HG03575 (cell line): ENCODE results near the gene LCN9.
"Not testable (repeated sequence)": the region's sequence is repeated elsewhere in the genome, so short reads cannot be mapped to it uniquely, and the experiment has no call there.

Experiments used
- ATAC-seq: cut with Tn5 transposase; IDR thresholded peaks from one replicate; pipeline ENCODE4 v1.9.1; 2021; ENCODE audit not compliant: unreplicated experiment, insufficient number of reproducible peaks, low FRiP score; ENCODE audit errors: extremely low read depth

Gene LCN9

DNA sequence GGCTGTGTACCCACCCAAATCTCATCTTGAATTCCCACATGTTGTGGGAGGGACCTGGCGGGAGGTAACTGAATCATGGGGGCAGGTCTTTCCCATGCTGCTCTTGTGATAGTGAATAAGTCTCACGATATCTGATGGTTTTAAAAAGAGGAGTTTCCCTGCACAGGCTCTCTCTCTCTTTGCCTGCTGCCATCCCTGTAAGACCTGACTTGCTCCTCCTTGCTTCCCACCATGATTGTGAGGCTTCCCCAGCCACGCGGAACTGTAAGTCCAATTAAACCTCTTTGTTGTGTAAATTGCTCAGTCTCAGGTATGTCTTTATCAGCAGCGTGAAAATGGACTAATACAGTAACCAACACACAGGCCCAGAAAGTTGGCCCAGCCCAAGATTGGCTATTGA, 5.9 kb downstream of the LCN9 start:
- not testable (repeated sequence) for ATAC-seq

GRCh38 chr9:135669616-135670285, 6.6 kb downstream of the LCN9 start:
- no peak for ATAC-seq

- no peak for ATAC-seq
These were observed 7.8 kb downstream of the LCN9 start for GRCh38 chr9:135670721-135671590.

DNA sequence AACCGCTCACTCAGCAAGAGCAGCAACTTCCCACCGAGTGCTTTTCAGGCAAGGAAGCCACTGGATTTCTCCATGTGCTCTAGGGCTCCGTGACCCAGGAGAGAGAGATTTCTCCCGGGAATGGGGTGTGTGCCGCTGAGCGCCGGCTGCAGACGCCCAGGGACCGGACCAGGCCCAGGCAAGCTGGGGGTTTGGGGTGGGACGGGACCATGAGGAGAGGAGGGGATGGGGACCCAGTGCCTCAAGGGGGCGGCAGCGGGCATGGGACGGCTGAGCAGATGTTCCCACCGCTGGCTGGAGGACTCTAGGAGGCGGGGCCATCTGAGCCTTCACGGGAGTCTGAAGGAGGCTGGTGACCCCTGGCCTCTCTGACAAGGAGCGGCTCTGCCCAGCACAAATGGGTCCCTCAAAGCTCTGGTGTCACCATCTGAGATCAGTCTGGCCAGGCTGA, 8.5 kb downstream of the LCN9 start:
- no peak for ATAC-seq

DNA sequence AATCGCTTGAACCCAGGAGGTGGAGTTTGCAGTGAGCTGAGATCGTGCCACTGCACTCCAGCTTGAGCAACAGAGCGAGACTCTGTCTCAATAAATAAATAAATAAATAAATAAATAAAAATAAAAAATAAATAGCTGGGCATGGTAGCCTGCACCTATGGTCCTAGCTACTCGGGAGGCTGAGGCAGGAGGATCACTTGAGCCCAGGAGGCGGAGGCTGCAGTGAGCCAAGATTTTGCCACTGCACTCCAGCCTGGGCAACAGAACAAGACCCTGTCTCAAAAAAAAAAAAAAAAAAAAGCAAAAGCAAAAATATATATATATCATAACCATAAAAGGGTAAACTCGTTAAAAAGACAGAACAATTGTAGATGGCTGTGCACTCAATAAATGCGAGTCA, 9.7 kb downstream of the LCN9 start:
- ATAC-seq = not testable (repeated sequence)

GRCh38 chr9:135673941-135674340, 10.8 kb downstream of the LCN9 start:
- ATAC-seq = no peak

GRCh38 chr9:135674977-135675376, 11.9 kb downstream of the LCN9 start:
- ATAC-seq = no peak

GRCh38 chr9:135676891-135677290, 13.8 kb downstream of the LCN9 start:
- ATAC-seq = no peak

DNA sequence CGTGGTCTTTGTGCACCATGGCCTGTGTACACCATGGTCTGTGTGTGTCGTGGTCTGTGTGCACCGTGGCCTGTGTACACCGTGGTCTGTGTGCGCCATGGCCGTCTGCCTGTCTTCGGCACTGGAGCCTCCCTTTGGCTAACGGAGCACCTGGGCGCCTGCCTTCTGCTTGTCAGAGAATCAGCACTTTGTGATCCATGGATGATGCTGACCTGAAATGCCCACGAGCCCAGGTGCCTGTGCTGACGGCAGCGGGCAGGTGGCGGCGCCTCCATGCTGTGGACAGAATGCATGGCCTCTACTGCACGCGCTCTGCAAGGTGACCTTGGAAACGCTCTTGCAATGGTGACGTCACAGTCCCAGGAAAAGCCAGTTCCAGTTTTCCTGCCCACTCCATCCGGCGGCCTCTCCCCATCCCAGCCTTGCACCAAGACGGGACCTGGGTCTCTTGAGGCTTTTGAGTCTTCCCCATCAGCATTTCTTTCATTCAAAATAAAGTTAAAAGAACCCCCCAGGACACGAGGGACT, 14.6 kb downstream of the LCN9 start:
- no peak for ATAC-seq

GRCh38 chr9:135678236-135679017, 15.3 kb downstream of the LCN9 start:
- ATAC-seq = no peak

DNA sequence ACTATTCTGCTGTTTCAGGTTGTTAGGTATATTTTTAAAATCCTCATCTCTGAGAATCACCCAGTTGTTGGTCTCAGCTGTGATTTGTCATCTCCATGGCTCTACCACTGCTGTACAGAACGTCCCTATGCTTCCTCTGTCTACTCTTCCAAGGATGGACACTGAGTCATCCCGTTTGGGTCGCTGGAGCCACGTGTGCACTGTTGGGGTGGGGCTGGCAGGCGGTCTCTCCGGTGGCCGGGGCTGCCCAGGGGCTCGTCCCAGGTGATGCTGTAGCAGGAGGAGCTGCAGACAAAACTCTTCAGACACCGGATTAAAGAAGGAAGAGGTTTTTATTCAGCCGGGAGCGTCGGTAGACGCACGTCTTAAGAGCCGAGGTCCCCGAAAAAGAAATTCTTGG, 16.9 kb downstream of the LCN9 start:
- ATAC-seq = no peak

DNA sequence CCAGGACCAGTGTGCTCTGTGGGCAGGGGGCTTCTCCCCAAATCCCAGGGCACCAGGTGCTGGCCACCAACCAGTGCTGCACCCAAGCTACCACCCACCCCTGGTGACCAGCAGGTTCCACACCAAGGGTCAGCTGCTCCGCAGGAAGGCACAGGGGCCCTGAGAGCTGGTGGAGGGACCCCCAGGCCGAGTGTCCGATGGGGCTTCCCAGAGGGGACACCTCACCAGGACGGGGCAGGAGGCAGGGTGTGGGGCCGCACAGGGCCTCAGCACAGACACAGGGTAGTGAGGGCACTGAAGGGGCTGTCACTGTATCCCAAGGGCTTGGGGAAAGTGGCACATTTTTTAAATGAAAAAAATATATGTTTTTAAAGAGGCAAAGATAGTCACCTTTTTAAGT, 18.1 kb downstream of the LCN9 start:
- ATAC-seq = no peak

GRCh38 chr9:135683401-135684034, 20.4 kb downstream of the LCN9 start:
- ATAC-seq = no peak

GRCh38 chr9:135684691-135685090, 21.6 kb downstream of the LCN9 start:
- ATAC-seq = no peak

- ATAC-seq = no peak
These were observed 24.1 kb downstream of the LCN9 start for GRCh38 chr9:135687216-135687615.

DNA sequence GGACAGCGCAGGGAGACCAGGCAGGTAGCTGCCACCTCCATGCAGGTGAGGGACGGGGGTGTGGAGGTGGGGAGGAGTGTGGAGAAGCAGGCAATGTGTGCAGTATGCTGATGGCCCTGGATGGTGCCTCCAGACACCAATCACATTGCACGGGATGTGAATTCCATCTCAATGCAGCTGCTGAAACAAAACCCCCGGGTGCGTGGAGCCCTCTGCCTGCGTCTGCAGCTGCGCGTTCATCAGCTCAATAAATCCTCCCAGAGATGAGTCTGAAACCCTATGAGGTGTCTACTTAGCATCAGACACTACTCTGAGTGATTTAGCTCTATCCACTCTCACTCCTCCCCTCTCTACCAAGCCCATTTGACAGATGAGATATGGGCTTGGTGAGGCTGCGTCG, 25.9 kb downstream of the LCN9 start:
- no peak for ATAC-seq

DNA sequence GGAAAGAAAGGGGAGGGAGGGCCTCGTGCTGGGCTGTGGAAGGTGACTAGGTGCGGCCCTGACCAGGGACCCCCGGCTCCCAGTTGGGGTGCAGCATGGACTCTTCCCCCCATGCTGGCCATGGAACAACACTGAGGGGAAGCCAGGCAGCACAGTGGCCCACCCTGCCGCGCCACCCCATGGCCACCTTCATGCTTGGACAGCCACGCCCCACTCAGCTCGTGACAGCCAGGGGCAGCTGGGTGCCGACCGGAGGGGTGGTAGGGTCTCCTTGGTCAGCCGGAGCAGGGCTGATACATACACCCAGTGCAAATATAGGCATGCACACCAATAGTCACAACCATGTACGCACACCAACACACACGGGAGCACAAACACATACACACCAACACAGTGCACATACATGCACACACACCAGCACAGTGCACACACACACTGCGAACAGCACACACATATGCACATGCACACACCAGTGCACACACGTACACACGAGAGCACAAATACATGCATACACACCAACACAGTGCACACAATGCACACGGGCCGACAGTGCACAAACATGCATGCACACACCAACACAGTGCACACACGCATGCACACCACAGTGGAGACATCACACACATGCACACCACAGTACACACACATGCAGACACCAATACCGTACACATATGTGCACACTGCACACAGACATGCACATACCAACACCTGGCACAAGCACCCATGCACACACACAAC, 27.9 kb downstream of the LCN9 start:
- ATAC-seq = no peak

DNA sequence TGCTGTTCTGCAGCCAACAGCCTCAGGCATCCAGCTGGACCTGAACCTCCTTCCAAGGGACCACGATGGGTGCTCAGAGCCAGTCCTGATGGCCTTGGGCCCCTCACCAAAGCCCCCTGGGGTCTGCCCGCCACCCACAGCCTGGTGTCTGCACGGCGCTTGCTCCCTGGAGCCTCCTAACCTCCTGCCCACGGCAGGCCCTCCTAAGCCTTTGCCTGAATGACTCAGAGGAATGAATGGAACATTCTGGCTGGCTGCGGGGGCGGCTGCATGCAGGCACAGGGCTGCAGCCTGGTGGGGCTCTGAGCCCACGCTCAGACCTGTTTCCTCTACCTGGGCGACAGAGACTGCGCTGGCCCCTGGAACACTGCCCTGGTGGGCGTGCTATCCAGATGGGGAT, 29.3 kb downstream of the LCN9 start:
- no peak for ATAC-seq
